GM21526 (cell line): ENCODE results near the gene RPL19.

Experiments used
- ATAC-seq: cut with Tn5 transposase; IDR thresholded peaks from one replicate; pipeline ENCODE4 v1.9.1; 2021; ENCODE audit warnings: moderate library complexity; ENCODE audit not compliant: unreplicated experiment, low FRiP score

RPL19 gene

DNA sequence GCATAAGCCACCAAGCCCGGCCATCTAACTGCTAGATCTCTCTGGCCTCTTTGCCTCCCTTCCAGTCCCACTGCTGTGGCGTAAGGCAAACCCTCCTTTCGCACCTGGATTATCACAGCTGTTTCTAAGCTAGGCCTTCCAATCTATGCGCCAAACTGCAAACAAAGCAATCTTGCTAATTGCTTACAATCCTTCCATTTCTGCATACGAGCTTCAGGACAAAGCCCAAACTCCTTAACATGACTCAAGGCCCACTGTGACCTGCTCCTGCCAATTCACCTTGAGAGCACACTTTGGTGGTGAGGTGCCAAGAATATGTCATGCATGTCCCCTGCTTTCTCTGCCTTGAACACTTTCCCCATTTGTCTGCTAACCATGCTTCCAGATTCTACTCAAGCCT lies 28.1 kb upstream of the RPL19 start:
- ATAC-seq: no peak

DNA sequence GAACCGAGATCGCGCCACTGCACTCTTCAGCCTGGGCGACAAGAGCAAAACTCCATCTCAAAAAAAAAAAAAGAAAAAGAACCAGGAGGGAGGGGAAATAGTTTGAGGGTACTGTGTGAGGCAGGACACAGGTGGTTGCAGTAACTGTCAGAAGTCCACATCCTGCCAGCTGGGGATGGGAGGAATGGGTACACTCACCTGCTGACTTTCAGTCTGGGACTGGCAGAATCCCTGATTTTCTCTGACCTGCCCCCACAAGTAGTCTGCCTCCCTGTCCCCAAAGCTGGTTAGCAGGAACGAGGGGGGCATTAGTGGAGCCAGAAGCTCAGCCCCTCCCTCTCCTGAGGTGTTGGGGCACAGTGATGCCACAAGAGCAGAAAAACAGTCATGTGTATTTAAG lies 27.0 kb upstream of the RPL19 start:
- ATAC-seq: no peak

DNA sequence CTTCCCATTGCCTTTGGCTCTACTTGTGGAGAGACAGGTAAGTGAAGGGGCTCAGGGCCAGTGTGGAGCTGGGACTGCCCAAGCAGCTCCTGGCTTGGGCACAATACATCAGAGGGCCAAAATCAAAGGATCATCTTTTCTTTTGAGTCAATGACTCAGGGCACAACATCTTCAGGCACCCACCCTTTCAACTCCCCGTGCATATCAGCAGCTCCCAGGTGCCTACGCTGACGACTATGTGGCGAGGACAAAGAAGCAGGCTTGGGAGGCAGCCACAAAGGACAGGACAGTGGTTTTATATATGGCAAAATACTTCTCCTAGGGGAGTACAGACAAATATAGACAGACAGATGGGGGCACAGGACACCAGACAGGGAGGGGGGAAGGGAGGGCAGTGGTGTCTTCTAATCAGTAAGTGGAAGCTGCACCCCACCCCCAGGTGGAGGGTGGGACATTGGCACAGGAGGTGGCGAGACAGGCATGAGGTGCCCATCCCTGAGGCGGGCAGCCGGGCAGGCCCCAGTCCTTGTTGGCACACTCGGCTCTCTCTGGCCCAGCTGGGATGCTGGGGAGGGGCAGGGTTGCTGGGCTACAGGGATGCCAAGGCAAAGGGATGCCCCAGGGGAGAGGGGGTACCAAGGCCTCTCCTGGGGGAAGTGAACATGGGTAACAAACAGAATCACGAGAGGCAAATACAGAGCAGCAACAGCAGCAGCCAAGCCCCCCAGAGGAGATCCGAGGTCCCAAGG lies 26.4 kb upstream of the RPL19 start:
- no peak for ATAC-seq

DNA sequence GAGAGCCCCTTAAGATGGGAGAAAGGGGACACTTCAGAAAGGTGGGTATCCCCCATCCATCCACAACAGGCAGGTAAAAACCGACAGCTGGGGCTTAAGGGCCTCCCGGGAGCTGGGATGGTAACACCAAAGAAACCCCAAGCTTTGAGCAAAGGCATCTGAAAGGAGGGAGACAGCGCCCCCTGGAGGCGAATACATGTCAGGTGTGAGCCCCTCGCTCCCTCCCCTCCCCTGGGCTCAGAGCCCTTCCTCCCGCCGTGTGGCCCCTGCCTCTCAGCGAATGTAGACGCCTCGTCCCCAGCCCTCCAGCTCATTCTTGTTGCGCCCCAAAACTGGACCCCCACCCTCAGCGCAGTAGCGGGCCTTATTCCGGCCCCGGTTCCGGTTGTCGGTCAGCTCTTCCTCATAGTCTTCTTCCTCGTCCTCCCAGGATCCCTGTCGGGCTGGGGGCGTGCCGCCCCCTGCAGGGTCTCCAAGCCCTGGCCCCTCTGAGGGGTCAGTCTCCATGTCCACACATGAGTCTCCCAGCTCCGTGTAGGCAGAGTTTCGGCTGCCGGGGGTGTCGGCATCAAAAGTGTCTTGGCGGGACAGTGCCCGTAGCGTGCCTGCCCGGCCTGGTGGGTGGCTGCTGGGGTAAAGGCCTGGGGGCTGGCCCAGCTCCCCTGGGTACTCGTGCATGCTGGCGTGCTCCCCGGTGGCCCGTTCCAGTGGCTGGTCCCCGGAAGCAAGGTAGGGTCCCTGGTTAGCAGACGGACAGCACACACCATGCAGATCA lies 25.0 kb upstream of the RPL19 start:
- ATAC-seq: no peak

DNA sequence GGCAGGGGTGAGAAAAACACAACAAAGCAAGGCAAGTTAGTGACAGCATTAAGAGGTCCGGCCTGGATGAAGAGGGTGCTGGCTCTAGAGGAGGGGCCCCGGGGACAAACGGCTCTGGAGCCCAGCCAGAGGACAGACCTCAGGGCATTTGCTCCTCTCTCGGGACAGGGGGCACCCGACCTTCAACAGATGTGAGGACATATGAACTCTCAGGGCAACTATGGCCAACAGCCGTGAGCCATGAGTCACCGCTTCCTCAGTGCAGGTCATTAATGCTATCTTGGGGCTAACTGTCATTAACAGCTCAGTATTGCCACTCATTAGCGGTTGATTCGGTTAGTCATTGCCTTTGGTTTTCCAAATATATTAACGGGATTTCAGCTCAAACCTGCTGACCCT lies 24.4 kb upstream of the RPL19 start:
- no peak for ATAC-seq

DNA sequence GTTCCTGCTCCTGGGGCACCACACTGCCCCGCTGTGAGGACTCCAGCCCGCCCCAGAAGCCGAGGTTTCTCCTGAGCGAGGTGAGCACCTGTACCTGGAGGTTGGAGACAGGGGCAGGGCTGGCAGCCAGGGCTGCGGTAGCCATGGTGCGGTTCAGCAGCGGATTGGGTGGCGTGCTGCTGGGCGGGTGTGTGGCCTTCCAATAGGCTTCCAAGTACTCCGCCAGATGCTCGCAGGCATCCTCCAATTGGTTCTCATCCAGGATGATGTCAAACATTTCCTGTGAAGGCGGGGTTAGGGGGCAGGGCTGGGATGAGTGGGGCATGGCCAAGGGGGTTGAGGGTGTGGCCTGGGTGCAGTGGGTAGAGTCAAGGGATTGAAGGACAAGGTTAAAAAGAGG lies 22.8 kb upstream of the RPL19 start:
- ATAC-seq: no peak

DNA sequence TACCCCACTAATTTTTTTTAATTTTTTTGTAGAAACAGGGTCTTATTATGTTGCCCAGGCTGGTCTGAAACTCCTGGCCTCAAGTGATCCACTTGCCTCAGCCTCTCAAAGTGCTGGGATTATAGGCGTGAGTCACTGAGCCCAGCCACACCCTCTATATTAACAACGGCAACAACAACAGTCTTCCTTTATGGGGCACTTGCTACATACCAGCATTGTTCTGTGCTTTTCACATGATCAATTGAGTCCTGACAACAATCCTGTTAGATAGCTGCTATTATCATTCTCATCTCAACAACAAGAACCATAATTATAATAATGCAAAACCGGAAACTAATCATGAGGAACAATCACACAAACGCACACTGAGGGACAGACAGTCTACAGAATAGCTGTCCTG lies 21.5 kb upstream of the RPL19 start:
- no peak for ATAC-seq

DNA sequence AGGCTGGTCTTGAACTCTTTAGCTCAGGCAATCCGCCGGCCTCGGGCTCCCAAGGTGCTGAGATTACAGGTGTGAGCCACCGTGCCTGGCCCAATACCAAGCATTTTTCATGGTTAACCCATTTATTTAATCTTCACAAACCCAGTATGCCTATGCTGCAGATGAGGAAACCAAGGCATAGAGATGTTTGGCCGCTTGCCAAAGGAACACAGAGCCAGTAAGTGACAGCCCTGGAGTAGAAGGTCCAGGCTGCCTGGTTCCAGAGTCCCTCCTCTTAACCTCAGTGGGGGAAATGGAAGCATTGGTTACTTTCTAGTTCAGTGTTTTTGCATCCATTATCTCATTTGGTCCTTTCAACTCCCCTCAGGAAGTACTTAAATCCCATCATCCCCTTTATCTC lies 18.8 kb upstream of the RPL19 start:
- ATAC-seq: no peak

DNA sequence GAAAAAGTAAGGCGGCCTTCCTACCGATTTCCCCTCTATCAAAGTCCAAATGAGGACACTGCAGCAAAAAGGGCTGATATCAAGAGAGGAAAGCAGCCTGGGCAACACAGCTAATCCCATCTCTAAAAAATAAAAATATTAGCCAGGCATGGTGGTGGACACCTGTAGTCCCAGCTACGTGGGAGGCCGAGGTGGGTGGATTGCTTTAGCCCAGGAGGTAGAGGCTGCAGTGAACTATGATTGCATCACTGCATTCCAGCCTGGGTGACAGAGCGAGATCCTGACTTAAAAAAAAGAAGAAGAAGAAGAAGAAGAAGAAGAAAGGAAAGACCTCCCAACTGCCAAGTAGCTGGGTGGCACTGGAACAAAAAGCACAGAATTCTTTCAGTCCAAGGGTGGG lies 17.0 kb upstream of the RPL19 start:
- no peak for ATAC-seq

DNA sequence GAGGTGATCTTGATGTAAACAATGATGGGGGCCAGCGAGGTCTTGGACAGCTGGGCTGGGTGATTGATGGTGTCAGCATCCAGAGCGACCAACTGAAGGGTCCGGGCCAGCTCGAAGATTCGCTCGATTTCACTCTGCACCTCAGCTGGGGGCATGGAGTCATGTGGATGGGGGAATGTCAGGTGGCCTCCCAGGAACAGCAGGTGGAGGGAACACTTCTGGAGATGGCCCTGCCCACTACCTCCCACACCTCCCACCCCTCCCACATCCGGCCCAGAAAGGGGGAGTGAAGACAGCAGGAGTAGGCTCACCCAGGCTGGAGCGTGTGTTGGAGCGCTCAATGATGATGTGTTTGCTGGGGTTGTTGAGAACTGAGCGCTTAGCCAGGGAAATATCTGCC lies 16.4 kb upstream of the RPL19 start:
- ATAC-seq: no peak

DNA sequence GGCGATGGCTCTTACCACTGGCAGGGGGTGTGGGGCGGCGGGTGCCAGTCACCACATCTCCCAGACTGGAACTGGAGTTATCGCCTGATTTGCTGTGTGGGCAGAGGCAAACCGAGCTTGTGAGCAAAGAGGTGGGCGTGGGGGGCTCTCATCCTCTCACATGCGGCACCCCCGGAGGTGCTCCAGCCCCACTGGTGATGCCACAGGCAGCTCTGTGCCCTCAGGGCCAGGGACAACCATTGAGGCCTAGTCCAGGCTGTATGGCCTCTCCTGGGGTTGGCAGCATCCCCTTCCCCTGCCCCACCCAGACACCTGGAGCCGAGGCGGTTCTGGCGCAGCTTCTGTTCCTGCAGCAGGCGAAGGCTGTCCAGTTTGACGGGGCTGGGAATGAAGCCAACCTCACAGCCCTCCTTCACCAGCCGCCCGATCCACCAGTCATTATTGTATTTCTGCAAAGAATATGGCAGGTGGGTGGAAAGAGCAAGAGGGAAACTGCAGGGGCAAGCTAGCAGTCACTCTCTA lies 13.5 kb upstream of the RPL19 start:
- ATAC-seq: no peak

DNA sequence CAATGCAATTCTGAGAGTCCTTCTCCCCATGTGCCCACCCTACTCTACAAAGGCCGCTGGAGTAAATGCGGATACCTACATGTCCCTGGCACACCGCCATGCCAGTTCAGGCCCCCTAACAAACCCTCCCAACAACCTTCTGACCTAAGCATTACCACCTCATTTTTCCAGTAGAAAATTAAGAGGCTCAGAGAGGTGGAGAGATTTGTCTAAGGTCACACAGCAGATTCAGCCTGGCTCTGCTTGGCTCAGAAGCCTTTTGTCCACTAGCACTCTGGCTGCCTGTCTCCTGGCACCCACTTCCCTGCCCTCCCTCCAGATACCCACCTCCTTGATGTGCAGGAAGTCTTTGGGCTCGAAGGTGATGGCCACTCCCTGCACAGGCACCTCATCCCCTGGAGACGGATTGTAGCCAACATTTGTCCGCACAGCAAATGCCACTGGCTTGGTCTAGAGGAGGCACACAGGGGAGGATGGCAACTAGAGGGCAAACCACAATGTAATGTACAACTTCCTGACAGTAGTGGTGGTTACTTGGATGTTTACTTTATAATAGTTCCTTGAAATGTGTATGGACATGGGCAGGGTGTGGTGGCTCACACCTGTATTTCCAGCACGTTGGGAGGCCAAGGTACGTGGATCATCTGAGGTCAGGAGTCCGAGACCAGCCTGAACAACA lies 12.8 kb upstream of the RPL19 start:
- ATAC-seq: no peak

DNA sequence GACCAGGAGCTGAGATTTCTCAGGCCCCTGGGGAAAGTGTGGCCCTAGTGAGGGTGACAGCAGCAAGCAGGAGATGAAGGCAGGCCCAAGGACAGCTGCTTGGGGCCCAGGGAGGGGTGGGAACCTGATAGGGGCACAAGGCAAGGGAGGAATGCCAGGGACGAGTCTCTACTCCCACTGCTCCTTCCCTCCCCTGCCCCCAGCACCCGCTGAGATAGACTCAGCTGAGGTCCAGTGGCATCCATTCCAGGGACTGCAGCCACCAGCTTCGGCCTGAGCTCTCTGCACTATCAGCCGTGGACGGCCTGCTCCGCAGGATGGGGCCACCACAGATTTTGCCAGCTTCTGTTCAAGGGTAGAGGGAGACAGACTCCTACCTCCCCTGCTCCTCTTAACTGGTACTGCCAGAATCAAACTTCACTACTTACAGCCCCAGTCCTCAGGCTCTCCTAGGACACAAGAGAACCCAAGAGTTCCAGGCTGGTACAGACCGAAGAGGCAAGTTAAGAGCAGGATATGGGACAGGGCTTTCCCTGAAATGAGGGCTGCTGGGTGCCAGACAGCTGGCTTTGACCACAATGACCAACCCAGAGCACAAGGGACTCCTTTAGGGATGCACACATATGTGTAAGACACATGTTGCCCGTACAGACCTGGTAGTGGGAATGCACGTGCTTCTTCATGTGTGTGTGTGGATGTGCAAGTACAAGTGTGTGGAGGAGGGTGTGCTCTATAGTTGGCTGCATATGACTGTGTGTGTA lies 8.2 kb upstream of the RPL19 start:
- ATAC-seq: no peak

DNA sequence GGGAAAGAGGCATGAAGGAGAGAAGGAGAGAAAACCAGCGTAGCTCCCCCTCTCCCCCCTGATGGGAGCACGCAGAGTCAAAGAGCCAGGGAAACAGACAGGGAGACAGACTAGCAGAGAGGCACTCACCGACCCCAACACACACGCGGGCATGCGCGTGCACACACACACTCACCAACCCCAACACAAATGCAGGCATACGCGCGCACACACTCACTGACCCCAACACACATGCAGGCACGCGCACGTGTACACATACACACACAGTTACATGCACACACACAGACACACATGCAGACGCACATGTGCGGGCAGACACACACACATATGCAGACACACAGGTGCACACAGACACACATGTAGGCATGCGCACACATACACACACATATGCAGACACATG lies 7.2 kb upstream of the RPL19 start:
- ATAC-seq: no peak

DNA sequence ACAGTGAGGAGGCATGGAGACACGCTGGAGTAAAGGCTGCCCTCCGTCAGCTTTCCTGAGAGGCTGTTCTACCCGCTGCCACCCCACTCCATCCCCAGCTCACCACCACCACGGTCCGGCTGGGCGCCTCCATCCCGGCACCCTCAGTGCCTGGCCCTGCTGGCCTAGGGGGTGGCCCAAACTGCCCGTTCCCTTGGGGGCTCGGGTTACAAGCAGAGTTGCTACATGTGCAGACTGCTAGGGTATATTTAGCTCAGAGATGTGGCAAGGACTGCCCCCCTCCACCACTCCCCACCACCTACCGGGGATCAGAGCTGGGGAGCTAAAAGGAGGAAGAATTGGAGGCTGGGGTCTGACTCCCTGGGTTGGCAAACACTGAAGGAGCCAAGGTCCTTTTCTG lies 6.7 kb upstream of the RPL19 start:
- no peak for ATAC-seq

DNA sequence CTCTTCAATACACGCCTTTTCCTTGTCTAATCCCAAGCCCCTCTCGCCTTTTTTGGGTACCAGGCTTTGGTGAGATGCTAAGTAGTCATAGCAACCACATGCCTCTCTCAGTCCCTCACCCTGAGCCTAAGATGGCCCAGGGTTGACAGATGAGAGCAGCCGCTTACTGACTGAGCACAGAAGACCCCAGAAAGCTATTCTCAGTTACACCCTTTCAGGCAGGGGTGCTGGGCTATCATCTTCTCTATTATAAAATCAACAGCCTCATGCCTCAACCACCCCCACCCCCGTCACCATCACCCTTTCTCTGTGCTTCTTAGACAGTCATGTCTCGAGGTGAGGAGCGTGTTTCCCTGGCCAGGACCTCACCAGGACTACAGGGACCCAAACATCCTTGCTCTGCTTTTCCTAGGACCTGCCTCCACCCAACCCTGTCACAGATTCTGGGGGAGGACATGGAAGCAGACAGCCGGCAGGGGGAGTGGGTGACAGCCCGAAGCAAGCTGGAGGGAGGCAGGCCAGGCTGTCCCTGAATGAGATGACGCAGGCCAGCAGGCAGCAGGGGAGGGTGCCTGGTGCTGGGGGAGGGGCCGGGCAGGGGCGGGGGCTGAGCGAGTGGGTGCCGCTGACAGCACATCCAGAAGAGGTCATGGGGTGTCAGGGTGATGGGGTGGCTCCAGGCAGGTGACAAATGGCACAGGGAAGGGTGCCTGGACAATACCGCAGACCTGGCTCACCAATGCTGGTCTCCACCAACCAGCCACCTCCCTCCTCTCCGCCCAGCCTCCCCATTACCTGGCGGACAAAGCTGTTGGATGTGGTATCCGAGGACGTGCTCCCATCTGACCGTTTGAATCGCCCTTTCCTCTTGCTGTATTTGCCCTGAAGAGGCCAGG lies 5.7 kb upstream of the RPL19 start:
- no peak for ATAC-seq

DNA sequence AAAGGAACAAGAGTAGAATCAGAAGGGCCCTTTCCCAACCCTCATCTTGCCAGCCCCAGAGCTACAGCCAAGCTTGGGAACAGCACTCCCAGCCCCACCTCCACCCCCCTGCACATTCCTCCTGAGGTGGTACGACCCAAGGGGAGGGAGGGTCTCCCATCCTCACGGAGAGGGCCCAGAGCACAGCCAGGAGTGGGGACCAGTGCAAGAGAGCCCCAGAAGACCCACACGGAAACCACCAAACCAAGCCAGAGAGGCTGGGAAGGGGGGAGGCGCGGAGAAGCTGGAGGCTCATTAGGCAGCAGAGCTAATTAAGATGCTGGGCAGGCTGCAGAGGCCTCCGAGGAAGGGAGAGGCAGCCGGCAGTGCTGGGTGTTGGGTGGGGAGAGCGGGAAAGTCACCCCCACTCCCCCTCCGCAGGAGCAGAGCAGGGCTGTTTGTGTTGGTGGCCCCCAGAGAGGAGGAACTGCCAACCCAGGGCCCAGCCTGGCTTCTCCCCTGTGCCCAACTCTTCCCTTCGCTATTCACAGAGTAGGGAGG lies 5.0 kb upstream of the RPL19 start:
- ATAC-seq: no peak

DNA sequence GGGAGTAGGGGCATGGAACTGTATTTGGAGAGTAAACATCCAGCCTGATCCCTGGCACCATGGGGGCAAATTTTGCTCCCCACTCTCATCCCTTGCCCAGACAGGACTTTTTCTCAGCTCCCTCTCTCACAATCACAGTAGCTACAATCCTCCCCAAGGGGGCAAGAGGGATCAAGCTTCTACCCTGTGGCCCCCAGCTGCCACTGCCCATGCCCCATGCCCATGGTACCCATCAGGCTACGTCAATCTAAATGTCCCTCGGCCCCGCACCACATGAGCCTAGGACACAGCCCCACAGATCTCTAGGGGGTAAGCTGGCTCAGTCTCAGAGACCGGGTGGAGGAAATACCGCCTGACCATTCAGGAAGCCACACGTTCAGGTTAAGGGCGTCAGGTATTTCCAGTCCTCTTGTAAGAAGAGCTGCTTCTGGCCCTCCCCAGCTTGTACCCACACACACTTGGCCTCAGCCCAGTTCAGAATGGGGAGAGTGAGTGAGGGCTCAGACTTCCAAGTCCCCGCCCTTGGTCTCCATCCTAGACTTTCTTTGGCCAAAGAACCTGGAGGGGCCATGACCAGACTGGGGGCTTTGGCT lies 4.4 kb upstream of the RPL19 start:
- ATAC-seq: no peak

DNA sequence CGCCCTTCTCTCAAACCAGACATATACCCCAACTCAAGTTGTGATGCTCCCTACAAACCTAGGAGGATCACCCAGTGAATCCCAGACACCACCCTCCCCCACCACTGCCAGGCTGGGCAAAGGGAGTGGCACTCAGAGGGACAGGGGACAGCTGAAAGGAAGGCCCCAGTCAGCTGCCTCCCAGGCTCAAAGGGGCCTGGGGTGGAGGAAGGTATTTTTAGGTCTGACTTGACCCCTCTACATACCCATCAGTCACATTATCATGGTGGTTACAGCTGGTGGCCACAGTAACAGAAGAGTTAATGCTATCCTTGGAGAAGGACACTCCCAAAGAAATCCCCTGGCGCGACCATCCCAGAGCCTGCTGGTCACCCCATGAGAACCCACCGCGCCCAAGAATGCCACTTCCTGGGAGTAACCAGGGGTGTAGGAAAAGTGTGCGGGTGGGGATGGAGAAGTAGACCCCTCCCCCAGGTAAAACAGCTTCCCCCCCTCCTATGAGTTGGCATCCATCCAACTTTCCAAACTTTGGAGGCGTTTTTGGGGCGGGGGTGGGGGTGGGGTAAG lies 3.8 kb upstream of the RPL19 start:
- no peak for ATAC-seq
